HG03060 (cell line): ENCODE measurements around the gene ZNF521.

Source experiments
- ATAC-seq: cut with Tn5 transposase; IDR thresholded peaks from one replicate; pipeline ENCODE4 v1.9.1; 2021; ENCODE audit warnings: low read depth, moderate number of reproducible peaks; ENCODE audit not compliant: unreplicated experiment

Gene ZNF521

DNA sequence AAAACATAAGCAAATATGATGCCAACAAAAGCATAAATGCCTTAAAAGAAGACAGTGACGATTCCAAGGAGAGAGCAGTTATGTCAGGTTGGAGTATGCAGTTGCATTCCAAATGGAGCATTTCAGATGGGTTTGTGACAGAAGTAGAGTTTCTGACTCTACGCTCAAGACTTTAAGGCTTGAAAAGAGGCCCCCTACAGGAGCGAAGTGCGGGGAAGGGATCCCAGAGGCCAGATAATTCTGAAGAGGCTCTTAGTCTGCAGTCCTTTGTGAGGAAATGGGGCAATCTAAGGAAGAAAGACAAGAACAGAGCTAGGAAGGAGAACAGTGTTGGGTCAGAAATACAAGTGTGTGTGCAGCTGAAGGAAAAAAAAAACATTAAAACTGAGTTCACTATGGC is 95.5 kb downstream of the ZNF521 start:
- ATAC-seq, result no peak

DNA sequence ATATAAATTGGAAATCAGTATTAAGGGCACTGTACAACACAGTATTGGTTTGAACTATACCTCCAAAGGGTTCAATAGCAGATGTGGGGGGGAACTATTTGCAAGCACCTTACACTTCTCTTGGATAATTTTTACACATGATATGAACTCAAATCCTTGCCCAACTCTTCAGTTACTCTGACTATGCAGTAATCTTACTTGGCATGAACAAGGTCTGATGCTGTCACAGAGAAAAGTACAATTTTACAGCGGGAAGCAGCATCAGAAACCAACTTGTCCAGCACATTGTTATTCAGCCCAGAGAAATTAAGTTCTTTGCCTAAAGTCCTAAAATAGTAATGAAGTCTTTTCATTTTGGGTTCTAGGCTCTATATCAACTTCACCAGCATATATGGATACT is 98.2 kb downstream of the ZNF521 start:
- no peak for ATAC-seq

DNA sequence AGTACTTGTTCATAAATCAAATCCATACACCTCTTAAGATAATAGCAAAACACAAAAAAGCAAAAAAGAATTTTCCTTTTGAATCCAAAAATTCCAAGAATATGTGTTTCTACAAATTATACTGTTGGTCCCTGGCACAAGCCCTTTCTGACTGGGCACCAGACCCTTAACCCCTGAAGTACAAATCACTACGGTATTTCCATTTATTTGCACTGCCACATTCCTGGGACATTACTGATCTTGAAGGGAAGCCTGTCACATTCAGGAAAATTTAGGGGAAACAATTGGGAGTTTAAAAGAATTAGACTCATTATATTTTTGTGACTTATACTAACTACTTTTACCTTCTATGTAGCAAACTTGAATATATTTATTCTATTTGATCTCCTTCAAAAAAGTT is 98.8 kb downstream of the ZNF521 start:
- no peak for ATAC-seq

DNA sequence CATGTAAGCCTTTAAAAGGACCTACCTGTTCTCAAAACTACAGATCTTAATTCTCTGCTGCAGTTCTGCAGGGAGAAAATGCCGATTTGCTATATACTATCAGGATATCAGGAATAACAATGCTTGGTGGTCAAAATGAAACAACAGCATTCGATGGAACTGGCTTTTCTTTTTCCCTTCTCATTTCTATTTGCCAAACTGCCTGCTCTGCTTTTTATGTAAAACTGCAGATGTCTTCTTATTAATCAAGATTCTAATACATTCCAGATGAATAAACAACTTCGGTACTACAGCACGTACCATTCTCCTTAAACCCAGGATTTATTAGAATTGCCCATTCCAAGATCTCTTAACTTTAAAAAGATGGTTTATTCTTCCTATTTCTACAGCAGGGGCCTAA is 100.9 kb downstream of the ZNF521 start:
- no peak for ATAC-seq

DNA sequence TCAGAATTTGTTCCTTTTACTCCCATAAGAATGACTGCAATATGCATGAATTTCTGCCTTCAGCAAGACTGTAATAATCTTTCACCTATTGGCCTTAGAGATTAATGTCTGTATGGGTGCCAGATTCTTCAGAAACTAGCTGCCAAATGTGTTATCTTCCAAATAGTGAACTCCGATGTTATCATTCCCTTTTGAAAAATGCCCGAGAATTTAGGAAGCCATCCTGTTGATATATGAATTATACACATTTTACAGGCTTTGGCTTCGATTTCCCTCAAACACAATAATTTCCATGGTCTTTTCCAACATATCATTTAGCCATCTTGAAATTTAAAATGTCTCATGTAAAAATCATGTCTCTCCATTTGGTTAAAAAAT is 101.5 kb downstream of the ZNF521 start:
- ATAC-seq, result no peak

DNA sequence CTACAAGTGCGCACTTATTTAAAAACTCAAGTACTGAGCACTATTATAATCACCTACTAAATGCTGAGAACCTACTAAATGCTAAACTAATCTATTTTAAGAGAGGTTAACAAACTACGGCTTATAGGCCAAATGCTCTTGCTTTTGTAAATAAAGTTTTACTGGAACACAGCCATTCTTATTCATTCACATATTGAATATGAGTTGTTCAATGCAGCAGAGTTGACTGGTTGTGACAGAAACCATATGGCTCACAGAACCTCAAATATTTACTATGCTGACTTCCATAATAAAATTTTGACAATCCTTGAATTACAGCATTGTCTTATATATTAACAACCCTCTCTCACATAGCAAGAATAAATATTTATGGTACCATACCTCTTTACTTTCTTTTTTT is 103.2 kb downstream of the ZNF521 start:
- ATAC-seq, result no peak

DNA sequence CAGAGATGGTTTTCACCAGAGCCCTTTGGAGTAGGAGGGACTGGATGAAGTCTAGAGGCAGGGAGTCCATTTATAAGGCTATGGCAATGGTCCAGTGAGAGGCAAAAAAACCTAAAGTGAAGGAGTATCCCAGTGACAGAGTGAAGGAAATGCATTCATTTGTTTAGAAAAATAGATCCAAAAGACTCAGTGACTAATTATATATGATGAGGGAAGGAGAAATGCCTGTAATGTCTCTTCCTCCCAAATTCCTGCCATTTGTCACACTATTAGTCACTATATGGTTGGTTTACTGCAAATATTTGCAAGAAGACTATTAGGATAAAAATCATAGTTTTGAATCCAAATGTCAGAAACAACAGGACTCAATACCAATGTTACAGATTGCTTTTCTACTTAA is 104.2 kb downstream of the ZNF521 start:
- ATAC-seq, result no peak

DNA sequence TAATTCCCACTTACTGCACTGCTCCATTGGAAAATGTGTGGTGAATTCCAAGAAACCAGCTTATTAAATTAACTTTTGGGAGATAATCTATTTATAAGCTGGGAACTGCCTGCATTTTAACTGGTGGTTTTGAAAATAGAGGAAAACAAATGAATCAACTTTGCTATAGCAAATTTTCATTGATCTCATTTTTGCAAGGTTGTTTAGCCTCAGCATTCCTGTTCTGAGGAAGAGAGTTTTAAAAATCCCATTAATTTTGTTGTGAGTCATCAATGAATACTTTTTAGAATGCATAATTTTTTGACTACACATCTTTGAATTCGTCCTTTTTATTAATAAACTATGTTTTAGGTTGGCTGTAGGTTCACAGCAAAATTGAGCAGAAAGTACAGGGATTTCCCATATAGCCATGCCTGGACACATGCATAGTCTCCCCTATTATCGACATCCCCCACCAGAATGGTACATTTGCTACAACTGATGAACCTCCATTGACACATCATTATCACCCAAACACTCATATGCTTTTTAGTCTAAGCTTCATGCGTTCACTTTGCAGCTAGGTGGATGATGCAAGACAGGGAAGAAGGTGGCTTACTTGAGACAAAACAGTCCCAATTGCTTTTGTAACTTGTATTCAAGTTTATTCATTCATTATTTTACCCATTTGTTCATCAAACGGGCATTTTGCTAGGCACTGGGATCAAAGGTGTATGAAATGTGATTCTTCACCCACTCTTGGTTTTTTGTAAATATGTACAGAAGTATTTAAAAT is 106.9 kb downstream of the ZNF521 start:
- no peak for ATAC-seq

DNA sequence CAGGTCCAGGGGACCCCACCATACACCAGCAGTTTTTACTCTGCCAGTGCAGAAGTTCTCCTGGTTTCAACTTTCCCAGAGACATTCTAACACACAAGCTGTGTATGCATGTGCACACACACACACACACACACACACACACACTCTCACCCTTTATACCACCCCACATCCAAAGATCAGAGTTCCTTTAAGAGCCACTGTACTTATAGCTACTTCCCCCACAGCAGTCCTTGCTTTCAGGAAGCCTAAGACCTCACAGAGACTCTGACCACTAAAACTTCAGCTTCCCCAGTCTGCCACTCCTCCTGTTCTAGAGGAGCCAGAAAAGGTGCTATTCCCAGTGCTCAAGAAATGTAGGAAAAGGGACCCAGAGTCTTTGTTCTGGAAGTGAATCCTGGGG is 107.8 kb downstream of the ZNF521 start:
- ATAC-seq, result no peak

DNA sequence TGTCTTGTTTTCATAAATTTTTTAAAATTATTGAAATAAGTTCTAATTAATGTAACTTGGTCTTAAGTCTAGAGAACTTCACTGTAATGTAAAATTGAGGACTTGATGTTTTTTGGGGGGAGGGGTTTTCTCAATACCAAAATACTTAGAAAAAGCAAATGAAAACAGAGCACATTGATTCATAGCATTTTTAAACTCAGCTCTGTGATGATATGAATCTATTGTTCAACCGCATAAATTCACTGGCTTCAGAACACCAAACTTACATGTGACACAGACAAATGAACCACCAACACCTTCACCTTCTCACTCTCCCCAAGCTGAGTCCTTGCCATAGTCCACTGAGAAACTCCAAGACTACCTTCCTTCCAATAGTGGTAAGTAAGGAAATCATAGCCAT is 108.2 kb downstream of the ZNF521 start:
- ATAC-seq, result no peak

DNA sequence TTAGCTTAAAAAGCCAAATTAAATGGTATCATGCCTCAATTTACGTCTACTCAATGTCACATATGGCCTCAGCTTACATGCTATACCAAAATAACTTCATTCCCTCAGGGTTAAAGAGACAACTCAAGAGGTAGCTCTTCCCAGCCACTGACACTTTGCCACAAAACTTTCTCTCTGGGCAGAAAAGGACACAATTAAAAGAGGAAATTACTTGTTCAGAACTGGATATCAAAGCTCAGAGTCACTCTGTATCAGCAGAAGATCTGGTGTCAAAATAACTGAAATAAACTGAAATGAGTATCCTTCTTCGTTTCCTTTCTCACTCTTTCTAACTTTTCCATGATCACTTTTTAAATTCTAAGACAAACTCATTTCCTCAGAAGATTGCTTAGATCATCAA is 108.7 kb downstream of the ZNF521 start:
- no peak for ATAC-seq

DNA sequence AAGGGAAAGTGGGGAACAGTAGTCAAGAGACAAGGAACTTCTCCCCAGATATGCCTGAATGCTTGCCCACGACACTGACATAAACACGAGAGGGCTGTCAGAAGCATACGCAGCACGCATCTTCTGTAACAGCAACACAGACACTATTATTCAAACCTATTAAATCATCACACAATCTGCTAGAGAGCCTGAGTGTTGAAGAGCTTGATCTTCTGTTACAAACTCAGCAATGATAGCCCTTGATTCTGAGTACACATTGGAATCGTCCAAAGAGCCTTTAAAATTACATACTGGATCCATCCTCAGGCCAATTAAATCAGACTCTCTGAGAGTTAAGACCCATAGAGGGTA is 111.6 kb downstream of the ZNF521 start:
- no peak for ATAC-seq

DNA sequence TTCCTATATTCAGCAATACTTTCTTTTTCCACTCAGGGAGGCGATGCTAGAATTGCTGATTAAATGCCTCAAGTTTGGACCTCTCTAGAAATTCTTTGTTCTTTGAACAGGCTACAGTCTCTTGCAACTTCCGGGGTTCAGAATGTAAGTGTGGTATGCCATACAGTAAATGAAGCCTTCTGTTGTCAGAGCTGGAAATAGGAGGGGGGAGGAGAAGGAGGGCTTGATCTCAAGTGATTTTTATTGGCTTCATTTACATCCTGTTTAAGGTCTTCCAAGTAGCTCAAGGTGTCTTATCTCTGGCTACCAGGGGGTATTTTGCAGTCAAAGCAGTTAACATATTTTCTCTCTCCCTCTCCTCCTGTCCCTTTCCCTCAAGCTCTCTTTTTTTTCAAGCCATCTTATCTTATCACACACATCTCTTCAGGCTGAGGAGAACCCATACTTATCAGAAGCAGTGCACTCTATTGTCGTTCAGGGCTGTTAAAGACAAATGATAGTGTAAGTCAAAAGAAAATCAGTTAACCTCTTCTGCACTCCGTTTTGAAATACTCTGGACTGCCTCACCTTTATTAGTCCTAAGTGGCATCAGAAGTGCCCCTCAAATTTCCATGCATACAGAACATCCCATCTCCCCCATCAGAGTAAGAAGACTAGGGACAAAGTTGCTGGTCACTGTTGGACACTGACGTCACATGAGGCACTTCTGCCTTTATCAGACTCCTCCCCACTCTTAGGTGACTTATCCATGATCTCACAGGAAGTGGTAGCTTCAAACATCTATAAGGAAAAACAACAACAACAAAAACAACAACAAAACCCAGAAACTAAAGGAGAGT is 112.2 kb downstream of the ZNF521 start:
- ATAC-seq, result no peak

DNA sequence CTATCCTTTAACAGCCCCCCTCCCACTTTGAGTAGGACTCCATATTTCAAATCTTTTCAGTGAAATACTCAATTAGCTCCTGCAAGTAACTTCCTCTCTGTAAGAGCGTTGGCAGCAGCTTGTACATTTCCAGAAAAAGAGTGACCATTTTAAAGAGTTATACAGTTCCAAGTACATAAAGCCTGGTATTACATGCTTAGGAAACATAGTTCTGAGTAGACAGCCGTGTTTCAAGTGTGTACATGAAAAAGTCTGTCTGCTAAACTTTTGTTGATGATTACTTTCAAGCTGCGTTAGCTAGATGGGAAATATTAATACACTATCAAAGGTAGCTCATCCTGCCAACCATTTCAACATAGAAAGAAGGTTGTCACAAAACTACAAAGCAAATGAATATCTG is 112.8 kb downstream of the ZNF521 start:
- no peak for ATAC-seq

DNA sequence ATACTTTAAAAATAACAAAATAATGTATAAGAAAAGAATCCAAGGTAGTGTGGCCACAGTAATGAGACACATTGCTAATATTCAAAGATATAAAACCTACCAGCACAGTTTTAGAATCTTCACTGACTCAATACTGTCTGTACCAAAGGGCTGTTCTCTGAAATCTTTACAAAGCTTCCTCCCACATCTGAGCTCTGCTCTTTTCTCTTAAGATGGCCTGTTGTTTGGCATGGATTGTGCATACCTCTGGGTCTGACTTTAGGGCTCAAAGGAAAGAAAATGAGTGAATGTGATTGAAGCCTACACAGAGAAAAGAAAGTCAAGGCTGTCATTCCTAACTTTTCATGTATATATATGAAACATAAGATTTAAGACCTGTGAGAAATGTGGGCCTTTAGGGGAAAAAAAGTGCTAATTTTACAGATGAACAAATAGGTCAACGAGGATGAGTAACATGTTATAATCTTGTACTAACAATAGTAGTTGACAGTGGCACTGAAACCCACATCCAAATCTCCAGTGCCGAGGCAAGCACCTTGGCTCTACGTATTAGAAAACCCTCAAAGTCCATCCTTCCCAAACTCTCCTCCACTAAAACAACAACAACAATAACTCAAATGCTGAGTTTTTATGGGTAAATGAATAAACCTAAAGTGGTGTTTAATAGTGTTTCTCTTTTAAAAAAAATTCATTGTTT is 114.2 kb downstream of the ZNF521 start:
- ATAC-seq, result no peak

DNA sequence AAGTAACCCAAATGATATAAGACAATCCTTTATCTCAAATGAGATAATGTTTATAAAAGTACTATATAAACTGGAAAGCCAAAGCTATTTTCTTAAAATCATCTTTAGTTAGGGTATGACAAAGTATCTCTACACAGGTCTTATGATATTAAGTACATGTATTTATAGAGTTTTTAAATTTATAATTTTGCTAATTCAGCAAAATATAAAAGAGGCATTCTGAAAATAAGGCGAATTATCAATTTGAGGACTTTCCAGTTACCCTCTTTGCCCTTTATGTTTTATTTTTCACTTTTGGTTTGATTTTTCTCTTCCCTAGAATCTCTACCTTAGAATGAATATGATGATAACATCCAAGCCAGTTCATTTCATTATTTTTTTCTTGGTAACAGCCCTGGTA is 115.2 kb downstream of the ZNF521 start:
- no peak for ATAC-seq

DNA sequence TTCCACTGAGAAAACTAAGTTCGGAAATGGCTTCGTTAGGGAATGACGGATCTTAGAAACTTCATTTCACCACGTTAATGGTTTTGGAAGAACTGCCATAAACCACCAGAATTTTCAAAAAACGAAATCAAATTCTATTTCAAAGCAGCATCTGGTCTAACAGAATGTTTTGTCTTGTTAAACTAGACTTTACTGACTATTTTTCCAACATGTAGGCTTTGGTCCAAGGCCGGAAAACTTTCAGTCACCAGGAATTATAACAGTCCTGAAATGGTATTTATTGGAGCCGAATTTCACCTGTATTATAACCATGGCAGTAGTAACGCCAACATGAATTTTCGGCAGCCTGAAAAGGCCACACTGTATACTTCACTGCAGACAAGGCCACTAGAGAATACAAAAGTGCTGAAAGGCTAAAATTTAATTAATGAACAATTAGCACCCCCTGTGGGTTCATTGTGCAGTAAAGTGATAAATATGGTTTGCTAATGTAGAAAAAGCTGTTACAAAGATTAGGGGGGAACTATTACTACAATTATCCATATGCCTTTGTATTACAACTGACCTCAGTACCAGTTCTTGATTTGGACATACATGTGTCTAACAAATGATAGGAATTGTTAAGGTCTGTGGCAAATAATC is 116.4 kb downstream of the ZNF521 start:
- ATAC-seq, result no peak

DNA sequence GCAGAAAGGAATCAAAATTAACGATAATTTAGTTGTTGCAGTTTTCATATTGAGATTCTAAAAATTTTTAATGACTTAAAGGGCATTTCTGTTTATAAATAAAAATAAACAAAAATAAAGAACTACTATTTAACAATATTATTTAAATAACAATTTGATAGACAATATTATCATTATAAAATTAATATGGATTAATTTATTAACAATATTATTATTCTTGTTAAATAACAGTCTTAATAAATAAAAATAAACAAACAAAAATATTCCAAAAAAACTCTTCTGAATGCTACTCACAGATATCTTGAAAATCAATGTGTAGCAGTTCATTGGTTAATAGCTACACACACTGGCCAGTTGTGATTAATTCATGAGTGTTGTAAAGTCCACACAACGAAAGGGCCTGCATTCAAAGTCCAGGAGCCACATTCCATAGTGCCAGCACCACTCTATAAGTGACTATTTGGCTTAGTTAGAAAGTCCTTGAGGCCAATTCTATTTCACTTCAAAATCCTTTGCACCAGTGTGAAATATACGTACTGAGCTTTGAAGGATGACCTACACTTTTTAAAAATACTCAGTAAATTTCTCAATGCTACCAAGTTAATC is 117.1 kb downstream of the ZNF521 start:
- no peak for ATAC-seq

DNA sequence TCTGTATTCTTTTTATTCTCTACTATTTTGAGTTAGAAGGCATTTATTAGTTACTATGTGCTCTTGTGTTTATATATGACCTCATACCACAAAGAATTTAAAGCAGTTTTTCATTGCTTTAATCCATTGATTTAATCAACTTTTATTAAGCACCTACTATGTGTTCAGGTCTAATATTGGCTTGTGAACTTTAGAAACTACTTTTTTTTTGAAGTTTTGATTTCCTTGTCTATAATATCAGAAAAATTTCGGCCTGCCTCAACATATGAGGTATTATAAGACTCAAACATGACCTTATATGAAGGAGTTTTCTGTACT is 117.7 kb downstream of the ZNF521 start:
- ATAC-seq, result no peak

DNA sequence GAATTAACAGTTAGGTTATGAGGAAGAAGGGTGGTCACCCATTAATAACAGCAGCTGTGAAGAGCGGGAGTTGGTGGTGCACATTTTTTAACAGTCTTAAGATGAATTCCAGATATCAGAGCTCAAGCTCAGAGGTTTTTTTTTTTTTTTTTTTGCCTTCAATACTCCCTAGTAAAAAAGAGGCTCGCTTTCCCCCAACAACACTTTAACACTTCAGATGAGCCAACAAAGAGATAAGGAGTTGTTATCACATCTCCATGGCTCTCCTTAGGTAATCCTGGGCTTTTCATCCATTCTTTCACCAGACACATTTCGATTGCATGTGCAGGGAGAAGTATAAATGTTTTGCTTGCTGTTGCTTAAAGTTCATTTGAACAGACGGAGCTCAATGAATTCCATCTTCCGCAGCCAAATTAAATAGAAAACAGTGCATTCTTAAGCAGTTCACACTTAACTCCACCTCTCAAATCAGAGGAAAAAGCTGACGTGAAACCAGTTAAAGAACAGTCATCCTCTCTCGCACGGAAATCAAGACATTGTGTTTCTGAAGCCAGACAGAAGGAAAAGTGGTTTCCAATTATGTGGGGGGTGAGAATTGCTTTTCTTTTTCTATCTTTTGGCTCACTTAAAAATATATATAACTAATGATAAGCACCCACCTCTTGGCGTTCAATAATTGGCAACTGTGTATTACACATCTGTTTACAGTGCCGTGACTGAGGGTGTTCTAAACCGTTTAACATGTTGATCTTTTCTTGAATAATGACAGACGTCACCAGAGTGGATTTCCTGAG is 118.2 kb downstream of the ZNF521 start:
- ATAC-seq, result no peak
